Measurements from ENCODE around the gene BEND3.

- TF ChIP-seq POLR2A (IDR thresholded peaks at IDR 0.05), result no peak
- no peak for TF ChIP-seq CTCF (IDR thresholded peaks at IDR 0.05)
- no peak for TF ChIP-seq EP300 (IDR thresholded peaks at IDR 0.05)
Measured at GRCh38 chr6:107083047-107083768, 32.1 kb downstream of the BEND3 start.
